GM23338 (cell line): ENCODE measurements around the gene MTARC1.

ENCODE experiments used
- EZH2 ChIP-seq: fragments of 200-600 bp; sonication (generic); IDR thresholded peaks from one replicate; pipeline ENCODE4 v1.8.0; 2017; ENCODE audit warnings: antibody characterized with exemption, mild to moderate bottlenecking, low read depth; ENCODE audit not compliant: unreplicated experiment
- POLR2AphosphoS5 ChIP-seq: IDR thresholded peaks from 2 replicates; pipeline ENCODE4 v1.6.1; 2016; ENCODE audit warnings: antibody characterized with exemption, low read depth
- TF ChIP-seq, protein P1 (sequence below), 2 experiments: fragments of 200-600 bp in 1 of 2; sonication (generic) in 1 of 2; conservative IDR thresholded peaks; 2 replicates each; pipeline versions ENCODE4 v1.5.1 to v1.6.1; 2016 to 2017; ENCODE audit warnings: antibody characterized with exemption in 2 of 2, low read depth in 2 of 2, mild to moderate bottlenecking in 2 of 2, moderate library complexity in 1 of 2
- TF ChIP-seq, protein P2 (sequence below): IDR thresholded peaks from 2 replicates; pipeline ENCODE4 v1.6.1; 2016; ENCODE audit warnings: antibody characterized with exemption

DNA sequence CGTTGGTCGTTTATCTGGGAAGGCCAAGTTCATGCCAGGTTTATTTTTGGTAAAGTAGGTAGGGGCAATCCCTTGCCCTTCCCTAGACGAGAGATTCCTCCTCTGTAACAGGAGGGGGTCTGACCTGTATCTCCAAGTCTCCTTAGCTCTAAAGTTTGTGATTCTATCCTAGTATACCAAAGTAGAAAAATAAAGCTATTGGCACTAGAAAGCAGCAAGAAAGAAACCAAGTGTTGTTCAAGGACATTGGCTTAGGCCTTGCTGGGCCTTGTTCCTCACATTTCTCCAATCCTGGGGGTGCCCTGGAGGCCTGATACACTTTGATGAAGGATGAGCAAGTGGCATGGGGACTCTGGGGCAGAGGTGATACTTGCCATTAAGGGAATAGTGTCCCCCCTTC, 37.8 kb upstream of the MTARC1 start:
- no peak for TF ChIP-seq POLR2AphosphoS5
- TF ChIP-seq, protein P1, sequence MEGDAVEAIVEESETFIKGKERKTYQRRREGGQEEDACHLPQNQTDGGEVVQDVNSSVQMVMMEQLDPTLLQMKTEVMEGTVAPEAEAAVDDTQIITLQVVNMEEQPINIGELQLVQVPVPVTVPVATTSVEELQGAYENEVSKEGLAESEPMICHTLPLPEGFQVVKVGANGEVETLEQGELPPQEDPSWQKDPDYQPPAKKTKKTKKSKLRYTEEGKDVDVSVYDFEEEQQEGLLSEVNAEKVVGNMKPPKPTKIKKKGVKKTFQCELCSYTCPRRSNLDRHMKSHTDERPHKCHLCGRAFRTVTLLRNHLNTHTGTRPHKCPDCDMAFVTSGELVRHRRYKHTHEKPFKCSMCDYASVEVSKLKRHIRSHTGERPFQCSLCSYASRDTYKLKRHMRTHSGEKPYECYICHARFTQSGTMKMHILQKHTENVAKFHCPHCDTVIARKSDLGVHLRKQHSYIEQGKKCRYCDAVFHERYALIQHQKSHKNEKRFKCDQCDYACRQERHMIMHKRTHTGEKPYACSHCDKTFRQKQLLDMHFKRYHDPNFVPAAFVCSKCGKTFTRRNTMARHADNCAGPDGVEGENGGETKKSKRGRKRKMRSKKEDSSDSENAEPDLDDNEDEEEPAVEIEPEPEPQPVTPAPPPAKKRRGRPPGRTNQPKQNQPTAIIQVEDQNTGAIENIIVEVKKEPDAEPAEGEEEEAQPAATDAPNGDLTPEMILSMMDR (conservative IDR thresholded peaks at IDR 0.05; ENCODE audit: low read depth in 2 of 2), result no peak
- TF ChIP-seq EZH2, result no peak
- TF ChIP-seq, protein P2, sequence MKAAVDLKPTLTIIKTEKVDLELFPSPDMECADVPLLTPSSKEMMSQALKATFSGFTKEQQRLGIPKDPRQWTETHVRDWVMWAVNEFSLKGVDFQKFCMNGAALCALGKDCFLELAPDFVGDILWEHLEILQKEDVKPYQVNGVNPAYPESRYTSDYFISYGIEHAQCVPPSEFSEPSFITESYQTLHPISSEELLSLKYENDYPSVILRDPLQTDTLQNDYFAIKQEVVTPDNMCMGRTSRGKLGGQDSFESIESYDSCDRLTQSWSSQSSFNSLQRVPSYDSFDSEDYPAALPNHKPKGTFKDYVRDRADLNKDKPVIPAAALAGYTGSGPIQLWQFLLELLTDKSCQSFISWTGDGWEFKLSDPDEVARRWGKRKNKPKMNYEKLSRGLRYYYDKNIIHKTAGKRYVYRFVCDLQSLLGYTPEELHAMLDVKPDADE, result no peak
